ENCODE data around the gene XPO6.

- no peak for TF ChIP-seq POLR2A (IDR thresholded peaks at IDR 0.05)
- no peak for TF ChIP-seq CTCF (IDR thresholded peaks at IDR 0.05)
Observed at GRCh38 chr16:28163699-28164098, 48.1 kb downstream of the XPO6 start.
